ENCODE data around the gene RABGGTA. TPM values are rescaled to one million over a fixed set of nuclear protein-coding genes. Genes with fewer than 3 reads are reported as not detected.
A peak's percentile ranks its signal among the peaks of the same experiment; 100 is the strongest.

RABGGTA gene
- 10 to 100 TPM; 24.2 to 25.5 (median 25.0) TPM for polyA plus RNA-seq (ENCODE audit: insufficient read length in 3 of 3)
- long read RNA-seq, donor 1, partial matches to known transcripts = 0 of 2 reads
- long read RNA-seq, donor 1, other reads (novel, unspliced or antisense) = 0 of 2 reads
- long read RNA-seq, donor 2, partial matches to known transcripts = 0 of 5 reads
- long read RNA-seq, donor 2, other reads (novel, unspliced or antisense) = 0 of 5 reads
- long read RNA-seq, donor 3, partial matches to known transcripts = 0 of 2 reads
- long read RNA-seq, donor 3, other reads (novel, unspliced or antisense) = 0 of 2 reads
- long read RNA-seq, donor 4, partial matches to known transcripts = 0 of 5 reads
- long read RNA-seq, donor 4, other reads (novel, unspliced or antisense) = 0 of 5 reads
- long read RNA-seq, donor 5, partial matches to known transcripts = 0 of 4 reads
- long read RNA-seq, donor 5, other reads (novel, unspliced or antisense) = 0 of 4 reads
- long read RNA-seq, donor 6, partial matches to known transcripts = 5 of 7 reads
- long read RNA-seq, donor 6, other reads (novel, unspliced or antisense) = 0 of 7 reads
- long read RNA-seq, donor 7, partial matches to known transcripts = 0 of 5 reads
- long read RNA-seq, donor 7, other reads (novel, unspliced or antisense) = 0 of 5 reads
- long read RNA-seq, donor 8, partial matches to known transcripts = 0 of 1 reads
- long read RNA-seq, donor 8, other reads (novel, unspliced or antisense) = 0 of 1 reads
- long read RNA-seq, donor 9, partial matches to known transcripts = 0 of 4 reads
- long read RNA-seq, donor 9, other reads (novel, unspliced or antisense) = 0 of 4 reads
- long read RNA-seq, donor 10, partial matches to known transcripts = 0 of 2 reads
- long read RNA-seq, donor 10, other reads (novel, unspliced or antisense) = 0 of 2 reads
- long read RNA-seq, donor 11, partial matches to known transcripts = 0 of 1 reads
- long read RNA-seq, donor 11, other reads (novel, unspliced or antisense) = 0 of 1 reads
- long read RNA-seq, donor 12, partial matches to known transcripts = 5 of 11 reads
- long read RNA-seq, donor 12, other reads (novel, unspliced or antisense) = 0 of 11 reads
- long read RNA-seq, donor 13, partial matches to known transcripts = 0 of 2 reads
- long read RNA-seq, donor 13, other reads (novel, unspliced or antisense) = 0 of 2 reads
- long read RNA-seq, donor 14 = 0 reads
- long read RNA-seq, donor 15 = 0 reads
- long read RNA-seq, donor 16, partial matches to known transcripts = 0 of 2 reads
- long read RNA-seq, donor 16, other reads (novel, unspliced or antisense) = 0 of 2 reads

DNA sequence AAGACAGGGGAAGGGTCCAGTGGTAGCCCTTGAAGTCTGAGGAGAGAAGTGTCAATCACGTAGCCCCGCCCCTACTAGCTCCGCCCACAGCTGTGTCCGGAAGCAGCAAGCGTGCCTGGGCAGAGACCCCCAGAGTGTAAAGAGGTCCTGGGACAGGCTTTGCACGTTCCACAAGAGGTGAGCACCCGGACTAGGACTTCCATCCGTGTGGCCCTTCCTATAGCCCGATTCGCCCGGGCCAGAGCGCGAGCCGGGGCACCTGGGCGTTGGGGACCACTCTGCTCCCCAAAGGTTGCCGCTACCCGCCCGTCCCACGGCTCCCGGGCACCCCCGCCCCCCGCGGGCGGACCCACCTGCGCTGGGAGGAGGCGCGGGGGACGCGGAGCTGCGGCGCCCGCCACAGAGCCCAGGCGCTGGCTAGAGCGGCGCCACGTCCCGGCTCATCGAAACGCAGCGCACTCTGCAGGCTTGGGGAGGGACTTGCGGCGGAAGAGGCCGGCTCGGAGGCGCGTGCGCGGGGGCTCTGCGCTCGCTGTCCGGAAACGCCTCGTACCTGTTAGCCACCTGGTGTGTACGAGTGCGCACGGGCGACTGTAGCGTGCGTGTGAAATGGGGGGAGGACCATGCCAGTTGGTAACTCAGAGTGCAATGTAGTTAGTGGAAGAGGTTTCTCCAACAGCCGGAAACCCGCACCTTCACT is at the start of gene RABGGTA:
Gene RABGGTA (minus strand): TSS at position 464 of the 700 bp plus-strand sequence. CDS start 482 bp downstream, outside the sequence.
- DNase-seq = peak; percentile 91

GRCh38 chr14:24317141-24317928 is 45.9 kb upstream of the RABGGTA start:
- no peak for DNase-seq

- DNase-seq = no peak
These were observed 45.2 kb upstream of the RABGGTA start for GRCh38 chr14:24316597-24316950.

DNA sequence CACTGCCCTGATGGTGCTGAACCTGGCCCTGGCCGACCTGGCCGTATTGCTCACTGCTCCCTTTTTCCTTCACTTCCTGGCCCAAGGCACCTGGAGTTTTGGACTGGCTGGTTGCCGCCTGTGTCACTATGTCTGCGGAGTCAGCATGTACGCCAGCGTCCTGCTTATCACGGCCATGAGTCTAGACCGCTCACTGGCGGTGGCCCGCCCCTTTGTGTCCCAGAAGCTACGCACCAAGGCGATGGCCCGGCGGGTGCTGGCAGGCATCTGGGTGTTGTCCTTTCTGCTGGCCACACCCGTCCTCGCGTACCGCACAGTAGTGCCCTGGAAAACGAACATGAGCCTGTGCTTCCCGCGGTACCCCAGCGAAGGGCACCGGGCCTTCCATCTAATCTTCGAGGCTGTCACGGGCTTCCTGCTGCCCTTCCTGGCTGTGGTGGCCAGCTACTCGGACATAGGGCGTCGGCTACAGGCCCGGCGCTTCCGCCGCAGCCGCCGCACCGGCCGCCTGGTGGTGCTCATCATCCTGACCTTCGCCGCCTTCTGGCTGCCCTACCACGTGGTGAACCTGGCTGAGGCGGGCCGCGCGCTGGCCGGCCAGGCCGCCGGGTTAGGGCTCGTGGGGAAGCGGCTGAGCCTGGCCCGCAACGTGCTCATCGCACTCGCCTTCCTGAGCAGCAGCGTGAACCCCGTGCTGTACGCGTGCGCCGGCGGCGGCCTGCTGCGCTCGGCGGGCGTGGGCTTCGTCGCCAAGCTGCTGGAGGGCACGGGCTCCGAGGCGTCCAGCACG is 44.6 kb upstream of the RABGGTA start:
- DNase-seq = no peak

DNA sequence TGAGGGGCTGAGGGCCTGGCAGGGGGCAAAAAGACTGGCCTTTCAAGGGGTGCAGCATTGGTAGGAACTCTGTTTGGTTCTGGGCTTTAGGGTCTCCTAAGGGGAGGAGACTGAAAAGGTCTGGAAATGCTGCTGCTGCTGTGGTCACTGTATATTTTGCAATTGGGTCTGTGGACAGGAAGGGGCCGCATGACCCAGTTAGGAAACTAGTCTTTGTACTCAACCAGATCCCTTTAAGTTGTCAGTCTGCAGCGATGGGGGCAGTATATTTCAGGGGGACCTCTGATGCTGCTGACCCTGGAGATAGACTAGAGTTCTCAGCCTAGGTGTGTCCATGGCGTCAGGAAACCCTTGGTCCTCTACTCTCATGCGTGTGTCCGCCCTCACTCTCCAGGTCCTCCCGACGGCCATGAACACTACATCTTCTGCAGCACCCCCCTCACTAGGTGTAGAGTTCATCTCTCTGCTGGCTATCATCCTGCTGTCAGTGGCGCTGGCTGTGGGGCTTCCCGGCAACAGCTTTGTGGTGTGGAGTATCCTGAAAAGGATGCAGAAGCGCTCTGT is 43.9 kb upstream of the RABGGTA start:
- DNase-seq = no peak

GRCh38 chr14:24314377-24315193 is 43.2 kb upstream of the RABGGTA start:
- DNase-seq = no peak

- DNase-seq = no peak
These were observed 42.5 kb upstream of the RABGGTA start for GRCh38 chr14:24313913-24314312.

DNA sequence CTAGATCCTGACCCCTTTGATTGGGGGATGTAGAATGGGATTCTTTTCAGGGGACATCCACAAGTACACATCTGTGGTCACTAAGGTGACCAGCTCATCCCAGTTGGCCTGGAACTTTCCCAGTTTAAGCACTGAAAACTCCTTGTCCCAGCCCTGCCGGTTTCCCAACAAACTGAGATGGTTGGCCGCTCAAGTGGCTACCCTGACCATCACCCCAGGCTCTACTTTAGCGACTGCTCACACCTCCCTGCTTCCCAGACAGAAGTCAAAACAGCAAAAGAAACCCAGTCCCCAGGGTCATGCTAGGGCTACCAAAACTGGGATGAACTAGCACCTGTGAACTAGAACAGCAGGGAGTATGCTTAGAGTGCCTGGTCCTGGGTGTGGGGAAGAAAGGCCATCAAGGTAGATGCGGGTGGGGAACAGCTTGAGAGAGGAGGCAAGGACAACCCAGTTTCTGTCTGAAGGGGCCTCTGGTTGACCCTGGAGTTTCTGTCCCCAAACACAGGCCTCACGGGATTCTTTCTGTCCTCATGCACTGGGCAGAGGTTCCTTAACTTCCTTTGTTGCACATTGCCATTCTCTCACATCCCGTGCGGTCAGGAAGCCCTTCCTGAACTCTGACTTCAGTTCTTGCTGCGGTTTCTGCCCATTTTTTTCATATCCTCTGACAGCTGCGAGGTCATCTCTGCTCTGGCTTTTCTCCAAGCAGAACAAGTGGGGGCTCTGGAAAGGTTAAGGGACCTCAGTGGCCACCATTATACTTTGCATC is 41.5 kb upstream of the RABGGTA start:
- DNase-seq = no peak

DNA sequence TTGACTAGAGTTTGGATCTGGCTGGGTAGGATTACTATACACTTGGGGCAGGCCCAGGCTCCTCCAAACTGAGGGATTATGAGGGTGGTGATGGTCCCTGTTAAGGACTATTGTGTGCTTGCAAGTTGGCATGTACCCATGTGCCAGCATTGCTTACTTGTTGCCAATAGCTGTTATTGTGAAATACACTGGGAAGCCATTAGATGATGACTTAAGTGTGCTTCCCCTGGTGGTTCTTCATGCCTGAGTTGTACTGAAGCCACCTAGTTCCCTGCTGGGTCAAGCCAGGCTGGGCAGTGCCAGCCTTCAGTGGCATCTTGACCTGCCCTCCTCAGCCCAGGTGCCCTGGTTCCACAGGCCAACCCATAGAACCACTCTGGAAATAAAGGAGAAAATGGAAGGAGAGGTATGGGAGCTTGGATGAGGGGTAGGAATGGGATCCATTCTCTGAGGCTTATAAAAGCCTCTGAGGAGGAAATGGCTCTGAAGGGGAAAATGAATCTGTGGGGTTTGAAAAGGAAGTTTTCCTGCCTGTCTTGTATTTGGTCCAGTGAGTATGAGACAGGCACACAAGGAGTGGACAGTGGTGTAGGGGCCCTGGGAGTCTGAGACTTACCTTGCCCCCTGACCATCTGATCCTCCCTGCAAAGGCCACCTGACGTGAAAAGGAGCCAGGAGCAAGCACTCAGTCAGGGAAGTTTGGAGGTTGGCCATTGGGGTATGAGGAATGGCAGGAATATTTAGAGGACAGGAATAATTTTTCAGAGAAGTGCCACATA is 40.6 kb upstream of the RABGGTA start:
- DNase-seq = no peak

GRCh38 chr14:24310646-24311604 is 39.5 kb upstream of the RABGGTA start, which contains the start of gene LTB4R:
Gene LTB4R, plus strand, starts transcription at chr14:24311502. Its CDS starts 4,150 bp downstream, at chr14:24315652.
- peak; percentile 71 for DNase-seq

DNA sequence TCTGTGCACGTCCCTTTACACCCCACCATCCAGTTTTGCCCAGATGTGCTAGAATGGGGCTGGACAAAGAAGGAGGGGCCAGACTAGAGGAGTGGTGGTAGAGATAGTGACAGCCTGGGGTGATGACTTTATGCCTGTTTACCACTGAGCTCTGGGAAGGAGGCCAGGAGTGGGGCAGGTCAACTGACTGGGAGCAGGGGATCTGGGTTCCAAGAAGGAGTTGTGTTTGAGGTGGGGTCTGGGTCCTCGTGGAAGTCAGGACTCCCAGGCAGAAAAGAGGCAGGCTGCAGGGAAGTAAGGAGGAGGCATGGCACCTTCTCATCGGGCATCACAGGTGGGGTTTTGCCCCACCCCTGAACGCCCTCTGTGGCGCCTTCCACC is 38.9 kb upstream of the RABGGTA start:
- DNase-seq = no peak

- no peak for DNase-seq
These were observed 38.3 kb upstream of the RABGGTA start, which contains the start of gene LTB4R2 for GRCh38 chr14:24309538-24310264. Gene LTB4R2, plus strand, starts transcription at chr14:24310140. Its CDS starts 525 bp downstream, at chr14:24310665.

- no peak for DNase-seq
These were observed 37.1 kb upstream of the RABGGTA start for GRCh38 chr14:24308342-24309124.
